ENCODE results near the gene MKRN3. TPM values are rescaled to one million over a fixed set of nuclear protein-coding genes. Genes with fewer than 3 reads are reported as not detected.
"Not testable (repeated sequence)": the region's sequence is repeated elsewhere in the genome, so short reads cannot be mapped to it uniquely, and the experiment has no call there.

Gene MKRN3
- total RNA-seq, 1 experiment from 2014 or later: not detected

DNA sequence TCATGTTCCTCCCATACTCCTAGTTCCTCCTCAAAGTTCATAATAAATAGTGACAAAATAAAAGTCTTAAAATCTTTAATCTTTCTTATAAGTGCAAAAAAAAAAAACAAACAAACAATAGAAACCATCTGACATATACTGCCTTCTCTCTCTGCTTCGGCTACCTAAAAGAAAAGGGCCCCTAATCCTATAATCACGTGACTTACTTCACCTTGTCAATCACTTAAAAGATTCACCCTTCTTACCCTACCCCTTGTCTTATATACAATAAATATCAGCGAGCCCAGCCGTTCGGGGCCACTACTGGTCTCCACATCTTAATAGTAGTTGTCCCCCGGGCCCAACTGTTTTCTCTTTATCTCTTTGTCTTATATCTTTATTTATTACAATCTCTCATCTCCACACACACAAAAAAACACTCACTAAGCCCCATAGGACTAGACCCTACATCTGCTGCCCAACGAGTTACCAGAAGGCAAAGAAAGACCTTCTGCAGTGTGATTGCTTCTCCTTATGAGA, 28.8 kb downstream of the MKRN3 start:
- DNase-seq (ENCODE audit: unreplicated experiment): no peak
- peaks cover 20% of the 10 kb centered on the region for H3K9me3 Mint-ChIP-seq (ENCODE audit: unreplicated experiment)
- no peak overlapping the region for H3K4me3 Mint-ChIP-seq (ENCODE audit: unreplicated experiment)
- no peak overlapping the region for H3K27ac Mint-ChIP-seq (ENCODE audit: low read depth, unreplicated experiment)
- ChIA-PET POLR2A (no interaction called here), CTCF (no interaction called here)
- TF ChIP-seq, protein P1, sequence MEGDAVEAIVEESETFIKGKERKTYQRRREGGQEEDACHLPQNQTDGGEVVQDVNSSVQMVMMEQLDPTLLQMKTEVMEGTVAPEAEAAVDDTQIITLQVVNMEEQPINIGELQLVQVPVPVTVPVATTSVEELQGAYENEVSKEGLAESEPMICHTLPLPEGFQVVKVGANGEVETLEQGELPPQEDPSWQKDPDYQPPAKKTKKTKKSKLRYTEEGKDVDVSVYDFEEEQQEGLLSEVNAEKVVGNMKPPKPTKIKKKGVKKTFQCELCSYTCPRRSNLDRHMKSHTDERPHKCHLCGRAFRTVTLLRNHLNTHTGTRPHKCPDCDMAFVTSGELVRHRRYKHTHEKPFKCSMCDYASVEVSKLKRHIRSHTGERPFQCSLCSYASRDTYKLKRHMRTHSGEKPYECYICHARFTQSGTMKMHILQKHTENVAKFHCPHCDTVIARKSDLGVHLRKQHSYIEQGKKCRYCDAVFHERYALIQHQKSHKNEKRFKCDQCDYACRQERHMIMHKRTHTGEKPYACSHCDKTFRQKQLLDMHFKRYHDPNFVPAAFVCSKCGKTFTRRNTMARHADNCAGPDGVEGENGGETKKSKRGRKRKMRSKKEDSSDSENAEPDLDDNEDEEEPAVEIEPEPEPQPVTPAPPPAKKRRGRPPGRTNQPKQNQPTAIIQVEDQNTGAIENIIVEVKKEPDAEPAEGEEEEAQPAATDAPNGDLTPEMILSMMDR (IDR thresholded peaks at IDR 0.05; ENCODE audit: unreplicated experiment): no peak
- intact Hi-C loops (cut with micrococcal nuclease): no loop called here
- no peaks in the 10 kb centered on the region for H3K27me3 Mint-ChIP-seq (ENCODE audit: insufficient read depth, unreplicated experiment)
- H3K36me3 Mint-ChIP-seq (ENCODE audit: insufficient read depth, unreplicated experiment): no peaks in the 10 kb centered on the region
- BruUV-seq (replicated peaks): no TSS peak
- H3K4me1 Mint-ChIP-seq (ENCODE audit: insufficient read depth, unreplicated experiment): no peaks in the 10 kb centered on the region

DNA sequence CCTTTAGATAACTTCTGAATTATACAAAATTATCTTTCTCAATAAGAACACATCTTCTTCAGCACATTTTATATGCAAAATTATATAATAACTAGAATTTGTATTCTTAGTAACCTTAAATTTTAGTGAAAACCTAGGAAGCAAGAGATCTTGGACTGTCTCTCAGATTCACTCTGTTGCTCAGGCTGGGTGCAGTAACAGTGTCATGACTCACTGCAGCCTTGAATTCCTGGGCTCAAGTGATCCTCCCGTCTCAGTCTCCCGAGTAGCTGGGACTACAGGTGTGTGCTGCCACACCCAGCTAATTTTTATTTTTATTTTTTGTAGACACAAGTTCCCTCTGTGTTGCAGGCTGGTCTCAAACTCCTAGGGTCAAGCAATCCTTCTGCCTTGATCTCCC, 29.9 kb downstream of the MKRN3 start:
- no peak for DNase-seq (ENCODE audit: unreplicated experiment)
- no peaks in the 10 kb centered on the region for H3K27me3 Mint-ChIP-seq (ENCODE audit: insufficient read depth, unreplicated experiment)
- H3K36me3 Mint-ChIP-seq (ENCODE audit: insufficient read depth, unreplicated experiment): no peaks in the 10 kb centered on the region
- H3K27ac Mint-ChIP-seq (ENCODE audit: low read depth, unreplicated experiment): no peak overlapping the region
- ChIA-PET POLR2A (interaction anchor here (0.6 kb wide), 1 partner anchor 1249 kb away, joined by 4 read pairs; no protein-coding TSS in a partner anchor), CTCF (interaction anchor here (0.6 to 1.0 kb wide), 2 partner anchors 11 to 34 kb away, joined by 3 to 7 read pairs; no protein-coding TSS in a partner anchor)
- BruUV-seq (replicated peaks): no TSS peak
- H3K4me3 Mint-ChIP-seq (ENCODE audit: unreplicated experiment): no peak overlapping the region
- H3K4me1 Mint-ChIP-seq (ENCODE audit: insufficient read depth, unreplicated experiment): no peaks in the 10 kb centered on the region
- TF ChIP-seq, protein P1 (IDR thresholded peaks at IDR 0.05; ENCODE audit: unreplicated experiment): no peak
- H3K9me3 Mint-ChIP-seq (ENCODE audit: unreplicated experiment): peaks cover 17% of the 10 kb centered on the region
- intact Hi-C loops (cut with micrococcal nuclease): no loop called here

DNA sequence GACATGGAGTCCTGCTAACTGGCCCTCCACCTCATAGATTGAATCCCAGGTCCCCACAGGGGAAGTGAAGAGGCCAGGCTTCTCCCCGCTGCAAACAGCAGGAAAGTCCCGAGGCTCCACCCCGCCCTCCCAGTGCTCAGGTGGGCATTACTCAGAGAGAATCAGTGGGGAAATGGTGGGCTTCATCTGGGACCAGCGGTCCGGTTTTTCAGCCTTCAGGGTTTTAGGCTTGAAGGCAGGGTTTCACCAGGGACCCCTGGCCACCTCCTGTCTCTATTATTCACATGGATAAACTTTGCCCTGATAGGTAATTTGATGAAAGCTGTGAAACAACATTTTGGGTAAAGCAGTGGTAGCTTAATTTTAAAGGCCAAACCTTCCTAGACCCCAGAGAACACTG, 31.3 kb downstream of the MKRN3 start:
- Mint-ChIP-seq H3K4me3 (ENCODE audit: unreplicated experiment) (no peak overlapping the region), H3K27ac (ENCODE audit: low read depth, unreplicated experiment) (no peak overlapping the region), H3K4me1 (ENCODE audit: insufficient read depth, unreplicated experiment) (no peaks in the 10 kb centered on the region), H3K36me3 (ENCODE audit: insufficient read depth, unreplicated experiment) (no peaks in the 10 kb centered on the region), H3K9me3 (ENCODE audit: unreplicated experiment) (peaks cover 12% of the 10 kb centered on the region), H3K27me3 (ENCODE audit: insufficient read depth, unreplicated experiment) (no peaks in the 10 kb centered on the region)
- intact Hi-C loops (cut with micrococcal nuclease): no loop called here
- ChIA-PET CTCF (interaction anchor here (1.0 kb wide), 1 partner anchor 260 kb away, joined by 3 read pairs; no protein-coding TSS in a partner anchor), POLR2A (no interaction called here)
- TF ChIP-seq, protein P1 (IDR thresholded peaks at IDR 0.05; ENCODE audit: unreplicated experiment): no peak
- no peak for DNase-seq (ENCODE audit: unreplicated experiment)
- no TSS peak for BruUV-seq (replicated peaks)

DNA sequence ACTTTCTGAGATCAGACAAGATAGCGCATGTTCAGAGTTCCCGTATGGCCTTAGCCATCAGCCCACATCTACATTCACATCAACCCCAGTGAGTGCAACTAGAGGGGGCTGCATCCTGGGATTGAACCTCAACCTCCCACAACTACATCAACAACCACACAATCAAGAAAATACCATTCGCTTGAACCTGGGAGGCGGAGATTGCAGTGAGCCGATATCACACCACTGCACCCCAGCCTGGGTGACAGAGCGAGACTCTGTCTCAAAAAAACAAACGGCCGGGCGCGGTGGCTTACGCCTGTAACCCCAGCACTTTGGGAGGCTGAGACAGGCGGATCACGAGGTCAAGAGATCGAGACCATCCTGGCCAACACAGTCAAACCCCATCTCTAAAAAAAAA, 31.8 kb downstream of the MKRN3 start:
- H3K27me3 Mint-ChIP-seq (ENCODE audit: insufficient read depth, unreplicated experiment); intact Hi-C loops (cut with micrococcal nuclease); H3K27ac Mint-ChIP-seq (ENCODE audit: low read depth, unreplicated experiment): not testable (repeated sequence)

DNA sequence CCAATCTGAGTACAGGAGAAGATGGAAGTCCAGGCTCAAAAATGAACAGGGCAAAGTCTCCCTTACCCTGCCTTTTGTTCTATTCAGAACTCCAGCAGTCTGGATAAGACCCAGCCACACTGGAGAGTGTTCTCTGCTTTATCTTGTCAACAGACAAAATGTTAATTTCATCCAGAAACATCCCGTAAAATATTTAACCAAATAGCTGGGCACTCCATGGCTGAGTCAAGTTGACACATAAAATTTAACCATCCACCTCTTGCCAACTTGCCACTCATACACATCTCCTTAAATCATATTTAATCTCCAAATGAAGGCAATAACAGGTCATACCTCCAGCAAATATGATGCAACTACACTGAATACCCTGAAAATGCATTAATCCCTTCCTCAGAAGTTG, 33.6 kb downstream of the MKRN3 start:
- Mint-ChIP-seq H3K27me3 (ENCODE audit: insufficient read depth, unreplicated experiment) (no peaks in the 10 kb centered on the region), H3K27ac (ENCODE audit: low read depth, unreplicated experiment) (no peak overlapping the region), H3K9me3 (ENCODE audit: unreplicated experiment) (peaks cover 26% of the 10 kb centered on the region), H3K4me3 (ENCODE audit: unreplicated experiment) (no peak overlapping the region), H3K36me3 (ENCODE audit: insufficient read depth, unreplicated experiment) (no peaks in the 10 kb centered on the region), H3K4me1 (ENCODE audit: insufficient read depth, unreplicated experiment) (no peaks in the 10 kb centered on the region)
- ChIA-PET POLR2A (no interaction called here), CTCF (interaction anchor here (0.9 to 1.1 kb wide), 2 partner anchors 12 to 43 kb away, joined by 3 to 4 read pairs; no protein-coding TSS in a partner anchor)
- intact Hi-C loops (cut with micrococcal nuclease): no loop called here
- no TSS peak for BruUV-seq (replicated peaks)
- TF ChIP-seq, protein P1 (IDR thresholded peaks at IDR 0.05; ENCODE audit: unreplicated experiment): no peak
- DNase-seq (ENCODE audit: unreplicated experiment): no peak

More for the DNA sequence above, 31.8 kb downstream of the MKRN3 start:
- H3K4me1 Mint-ChIP-seq (ENCODE audit: insufficient read depth, unreplicated experiment); CTCF ChIA-PET; H3K36me3 Mint-ChIP-seq (ENCODE audit: insufficient read depth, unreplicated experiment); DNase-seq (ENCODE audit: unreplicated experiment); BruUV-seq (replicated peaks); POLR2A ChIA-PET; H3K4me3 Mint-ChIP-seq (ENCODE audit: unreplicated experiment): not testable (repeated sequence)
- peaks cover 15% of the 10 kb centered on the region for H3K9me3 Mint-ChIP-seq (ENCODE audit: unreplicated experiment)
